ENCODE data around the gene CGNL1. TPM values are rescaled to one million over a fixed set of nuclear protein-coding genes. Genes with fewer than 3 reads are reported as not detected.

The CGNL1 gene
- total RNA-seq, 4 donors from 2014 or later = 9.6 to 21.3 (median 13.1) TPM

GRCh38 chr15:57596301-57596855 lies 220.1 kb downstream of the CGNL1 start:
- TF ChIP-seq POLR2A (IDR thresholded peaks at IDR 0.05; ENCODE audit: low read depth) (no peak), POLR2AphosphoS5 (IDR thresholded peaks at IDR 0.05) (no peak), CTCF (IDR thresholded peaks at IDR 0.05) (no peak), EP300 (IDR thresholded peaks at IDR 0.05) (no peak)
- Histone ChIP-seq H3K4me1 (peaks cover 32 to 94% (median 83%) of the 10 kb centered on the region in 4 donors), H3K4me3 (no peak overlapping the region), H3K9me3 (no peaks in the 10 kb centered on the region), H3K27me3 (no peaks in the 10 kb centered on the region), H3K36me3 (no peaks in the 10 kb centered on the region), H3K27ac (replicated peaks in 1 of 4) (peak overlapping the region; percentile 90 to 96 (median 92))
- intact Hi-C loops (cut with DNase I) = no loop called here
- no peak for DNase-seq (ENCODE audit: extremely low spot score)
- WGBS = 75% methylated on average over 8 of the region's 8 CpGs

GRCh38 chr15:57596978-57597377 lies 220.7 kb downstream of the CGNL1 start:
- Histone ChIP-seq H3K9me3 (no peaks in the 10 kb centered on the region), H3K36me3 (no peaks in the 10 kb centered on the region), H3K27me3 (no peaks in the 10 kb centered on the region), H3K4me3 (no peak overlapping the region), H3K27ac (replicated peaks in 1 of 4) (peak overlapping the region; percentile 90 to 96 (median 92)), H3K4me1 (peaks cover 32 to 95% (median 86%) of the 10 kb centered on the region in 4 donors)
- WGBS = 23% methylated on average over 4 of the region's 4 CpGs
- intact Hi-C loops (cut with DNase I) = no loop called here
- DNase-seq (ENCODE audit: extremely low spot score) = no peak
- TF ChIP-seq POLR2A (IDR thresholded peaks at IDR 0.05; ENCODE audit: low read depth) = no peak
- peak; percentile 54 to 60 for TF ChIP-seq POLR2AphosphoS5 (IDR thresholded peaks at IDR 0.05)

GRCh38 chr15:57597431-57597830 lies 221.1 kb downstream of the CGNL1 start:
- no peaks in the 10 kb centered on the region for H3K27me3 ChIP-seq
- peaks cover 32 to 97% (median 90%) of the 10 kb centered on the region in 4 donors for H3K4me1 ChIP-seq
- DNase-seq (ENCODE audit: extremely low spot score) = no peak
- H3K9me3 ChIP-seq = no peaks in the 10 kb centered on the region
- TF ChIP-seq CTCF (IDR thresholded peaks at IDR 0.05) (no peak), POLR2AphosphoS5 (IDR thresholded peaks at IDR 0.05) (peak; percentile 46 to 79), POLR2A (IDR thresholded peaks at IDR 0.05; ENCODE audit: low read depth) (no peak), EP300 (IDR thresholded peaks at IDR 0.05) (peak; percentile 92)
- intact Hi-C loops (cut with DNase I) = no loop called here
- peak overlapping the region; percentile 90 to 96 (median 92) for H3K27ac ChIP-seq (replicated peaks in 1 of 4)
- no peaks in the 10 kb centered on the region for H3K36me3 ChIP-seq
- H3K4me3 ChIP-seq = peak overlapping the region in 1 of 4 donors; percentile 5
- 68% methylated on average over 3 of the region's 3 CpGs for WGBS

GRCh38 chr15:57598346-57598745 lies 222.0 kb downstream of the CGNL1 start:
- Histone ChIP-seq H3K27me3 (no peaks in the 10 kb centered on the region), H3K4me3 (no peak overlapping the region), H3K9me3 (no peaks in the 10 kb centered on the region), H3K27ac (replicated peaks in 1 of 4) (peak overlapping the region; percentile 90 to 96 (median 92)), H3K36me3 (no peaks in the 10 kb centered on the region), H3K4me1 (peaks cover 32 to 99% (median 96%) of the 10 kb centered on the region in 4 donors)
- 86% methylated on average over 5 of the region's 5 CpGs for WGBS
- DNase-seq (ENCODE audit: extremely low spot score) = no peak
- intact Hi-C loops (cut with DNase I) = no loop called here
- TF ChIP-seq POLR2AphosphoS5 (IDR thresholded peaks at IDR 0.05) (no peak), EP300 (IDR thresholded peaks at IDR 0.05) (no peak), CTCF (IDR thresholded peaks at IDR 0.05) (no peak), POLR2A (IDR thresholded peaks at IDR 0.05; ENCODE audit: low read depth) (no peak)

- 80% methylated on average over 10 of the region's 10 CpGs for WGBS
- Histone ChIP-seq H3K27ac (replicated peaks in 1 of 4) (peak overlapping the region; percentile 90 to 96 (median 92)), H3K4me1 (peaks cover 39 to 99% (median 98%) of the 10 kb centered on the region in 4 donors), H3K27me3 (no peaks in the 10 kb centered on the region), H3K36me3 (peaks cover 0 to 3% (median 2%) of the 10 kb centered on the region in 4 donors), H3K9me3 (no peaks in the 10 kb centered on the region), H3K4me3 (peak overlapping the region; percentile 28 to 51 (median 40))
- DNase-seq (ENCODE audit: extremely low spot score) = no peak
- intact Hi-C loops (cut with DNase I) = no loop called here
- TF ChIP-seq CTCF (IDR thresholded peaks at IDR 0.05) = no peak
- TF ChIP-seq POLR2A (IDR thresholded peaks at IDR 0.05; ENCODE audit: low read depth) = no peak
- TF ChIP-seq POLR2AphosphoS5 (IDR thresholded peaks at IDR 0.05) = peak in 1 of 2 donors; percentile 41
- no peak for TF ChIP-seq EP300 (IDR thresholded peaks at IDR 0.05)
Measured at GRCh38 chr15:57599296-57599810, 223.0 kb downstream of the CGNL1 start.

Measured in esophagus muscularis mucosa (tissue), 4 donors.